Choroid plexus epithelial cell (primary cell): ENCODE data around the gene OSBPL2.
A peak's percentile ranks its signal among the peaks of the same experiment; 100 is the strongest.

Experiments used
- DNase-seq: peaks from one replicate; pipeline ENCODE4 v3.0.0-alpha.2; 2010; ENCODE audit warnings: low read depth
- H3K4me3 ChIP-seq: 2 replicates; pipeline ENCODE4 v1.5.1; 2011; ENCODE audit warnings: low read depth, mild to moderate bottlenecking, control low read depth, low read length, moderate library complexity
- TF ChIP-seq, protein P1 (sequence below): conservative IDR thresholded peaks from 2 replicates; pipeline ENCODE4 v1.5.1; 2011; ENCODE audit warnings: low read depth, mild to moderate bottlenecking, control low read depth, inconsistent platforms, low read length, moderate library complexity

OSBPL2 gene

DNA sequence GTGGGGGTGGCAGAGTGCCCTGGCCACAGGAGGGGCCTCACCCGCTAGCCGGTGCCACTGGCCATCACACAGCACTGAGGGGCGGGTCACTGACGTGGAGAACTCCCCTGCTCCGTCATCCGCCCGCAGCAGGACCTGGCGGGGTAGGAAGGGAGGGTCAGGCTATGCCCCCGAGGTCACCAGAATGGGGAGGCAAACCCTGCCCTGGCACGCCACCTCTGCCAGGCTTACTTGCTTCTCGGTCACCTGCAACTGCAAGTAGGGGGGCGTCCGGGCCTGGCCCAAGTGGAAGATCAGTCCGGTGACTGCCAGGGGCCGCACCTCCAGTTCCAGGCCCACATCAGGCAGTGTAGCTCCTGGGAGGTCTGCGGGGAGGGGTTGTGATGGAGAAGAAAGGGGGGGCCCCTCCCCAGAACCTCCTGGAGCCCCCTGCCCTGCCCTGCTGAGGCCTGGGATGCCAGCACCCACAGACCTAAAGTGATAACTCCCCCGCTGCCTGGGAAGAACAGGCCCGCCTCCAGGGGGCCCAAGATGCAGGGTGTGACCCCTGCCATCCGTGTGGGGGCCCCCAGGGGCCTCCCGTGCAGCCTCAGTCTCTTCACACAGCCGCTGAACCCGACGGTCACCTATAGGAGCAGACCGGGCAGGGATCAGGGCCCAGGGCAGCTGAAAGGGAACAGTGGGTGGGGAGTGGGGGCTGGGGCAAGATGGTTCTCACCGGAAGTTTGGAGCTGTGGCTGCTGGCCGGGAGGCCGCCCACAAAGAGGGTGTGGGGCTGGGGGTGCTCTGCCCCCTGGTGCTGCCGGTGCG is 71.8 kb downstream of the OSBPL2 start:
- H3K4me3 ChIP-seq, result no peak overlapping the region
- TF ChIP-seq, protein P1, sequence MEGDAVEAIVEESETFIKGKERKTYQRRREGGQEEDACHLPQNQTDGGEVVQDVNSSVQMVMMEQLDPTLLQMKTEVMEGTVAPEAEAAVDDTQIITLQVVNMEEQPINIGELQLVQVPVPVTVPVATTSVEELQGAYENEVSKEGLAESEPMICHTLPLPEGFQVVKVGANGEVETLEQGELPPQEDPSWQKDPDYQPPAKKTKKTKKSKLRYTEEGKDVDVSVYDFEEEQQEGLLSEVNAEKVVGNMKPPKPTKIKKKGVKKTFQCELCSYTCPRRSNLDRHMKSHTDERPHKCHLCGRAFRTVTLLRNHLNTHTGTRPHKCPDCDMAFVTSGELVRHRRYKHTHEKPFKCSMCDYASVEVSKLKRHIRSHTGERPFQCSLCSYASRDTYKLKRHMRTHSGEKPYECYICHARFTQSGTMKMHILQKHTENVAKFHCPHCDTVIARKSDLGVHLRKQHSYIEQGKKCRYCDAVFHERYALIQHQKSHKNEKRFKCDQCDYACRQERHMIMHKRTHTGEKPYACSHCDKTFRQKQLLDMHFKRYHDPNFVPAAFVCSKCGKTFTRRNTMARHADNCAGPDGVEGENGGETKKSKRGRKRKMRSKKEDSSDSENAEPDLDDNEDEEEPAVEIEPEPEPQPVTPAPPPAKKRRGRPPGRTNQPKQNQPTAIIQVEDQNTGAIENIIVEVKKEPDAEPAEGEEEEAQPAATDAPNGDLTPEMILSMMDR, result peak; percentile 5
- no peak for DNase-seq

DNA sequence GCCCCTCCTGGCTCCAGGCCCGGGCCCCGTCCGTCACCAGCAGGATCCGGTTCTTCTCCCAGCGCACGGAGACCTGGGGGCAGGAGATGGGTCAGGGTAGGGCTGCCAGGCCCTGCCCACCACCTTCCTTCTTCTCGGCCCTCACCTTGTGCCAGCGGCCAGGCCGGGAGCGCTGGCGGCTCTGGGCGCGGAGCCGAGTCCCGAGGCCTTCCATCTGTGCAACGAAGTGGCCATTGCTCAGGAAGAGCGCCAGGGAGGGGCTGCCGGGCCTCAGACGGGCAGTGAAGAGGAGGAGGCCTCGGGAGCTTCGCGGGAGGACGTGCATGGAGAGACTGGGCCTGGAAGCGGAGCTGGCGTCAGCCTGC is 72.4 kb downstream of the OSBPL2 start:
- TF ChIP-seq, protein P1, result no peak
- DNase-seq, result no peak
- no peak overlapping the region for H3K4me3 ChIP-seq

DNA sequence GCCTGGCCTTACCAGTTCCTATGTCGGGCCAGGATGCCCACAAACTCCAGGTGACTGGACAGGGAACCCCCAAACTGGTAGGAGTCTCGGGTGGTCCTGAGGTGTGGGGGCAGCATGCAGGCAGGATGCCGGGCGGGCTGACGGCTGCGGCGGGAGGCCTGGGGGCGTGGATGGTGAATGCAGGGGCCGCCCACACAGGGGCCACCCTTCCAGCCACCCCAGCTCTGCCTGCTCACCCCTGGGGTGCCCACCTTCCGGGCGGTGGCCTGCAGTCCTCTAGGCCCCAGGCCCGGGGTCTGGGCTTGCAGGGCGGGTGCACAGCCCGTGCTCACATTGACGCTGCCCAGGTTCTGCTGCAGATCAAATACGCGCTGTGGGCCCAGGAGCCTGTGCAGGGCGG is 72.8 kb downstream of the OSBPL2 start:
- no peak overlapping the region for H3K4me3 ChIP-seq
- TF ChIP-seq, protein P1, result no peak
- no peak for DNase-seq

DNA sequence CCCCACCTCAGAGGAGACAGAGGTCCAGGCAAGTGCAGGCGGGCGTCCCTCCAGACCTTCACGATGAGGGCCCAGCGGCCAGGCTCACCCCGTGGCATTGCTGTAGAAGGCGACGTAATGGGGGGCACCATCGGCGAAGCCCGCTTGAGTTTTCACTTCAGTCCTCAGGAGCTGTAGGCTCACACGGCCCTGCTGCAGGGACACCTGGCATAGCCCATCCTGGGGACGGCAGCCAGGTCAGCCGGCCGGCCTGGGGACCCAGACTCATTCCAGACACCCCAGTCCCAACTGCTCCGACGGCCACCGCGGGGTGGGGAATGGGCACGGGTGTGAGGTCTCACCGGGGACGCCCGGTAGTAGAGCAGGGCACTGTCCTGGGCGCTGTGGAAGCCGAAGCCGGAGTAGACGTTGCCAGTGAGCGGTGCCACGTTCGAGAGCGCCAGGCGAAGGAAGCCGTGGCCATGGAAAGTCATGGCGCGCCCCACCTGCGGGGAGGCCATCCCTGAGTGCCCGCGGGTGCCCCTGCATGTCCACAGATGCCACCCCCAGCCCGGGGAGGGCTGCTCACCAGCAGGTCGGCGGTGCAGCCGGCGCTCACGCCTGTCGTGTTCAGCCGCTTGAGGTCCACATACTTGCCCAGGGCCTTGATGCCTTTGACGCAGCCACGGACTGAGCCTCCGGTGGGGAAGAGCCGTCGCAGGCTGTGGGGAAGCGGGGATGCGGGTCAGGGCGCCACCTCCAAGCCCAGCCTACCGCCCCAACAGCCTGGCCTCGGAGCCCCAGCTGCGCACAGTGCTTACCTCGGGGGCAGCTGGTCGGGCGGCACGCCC is 73.7 kb downstream of the OSBPL2 start:
- H3K4me3 ChIP-seq, result no peak overlapping the region
- no peak for DNase-seq
- TF ChIP-seq, protein P1, result no peak

DNA sequence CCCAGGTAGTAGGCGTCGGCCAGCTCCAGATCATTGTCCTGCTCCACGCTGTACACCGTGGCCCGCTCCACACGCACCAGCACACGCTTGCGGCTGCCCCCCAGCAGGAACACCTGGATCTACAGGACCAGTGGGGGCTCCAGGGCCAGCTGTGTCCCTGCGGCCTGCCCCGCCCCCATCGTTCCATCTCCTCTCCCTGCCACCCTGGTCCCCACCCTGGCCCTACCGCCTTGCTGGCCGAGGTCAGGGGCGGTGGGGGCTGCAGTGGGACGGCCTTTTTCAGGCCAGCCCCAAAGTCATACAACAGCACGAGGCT is 74.3 kb downstream of the OSBPL2 start:
- DNase-seq, result no peak
- TF ChIP-seq, protein P1, result no peak
- no peak overlapping the region for H3K4me3 ChIP-seq

DNA sequence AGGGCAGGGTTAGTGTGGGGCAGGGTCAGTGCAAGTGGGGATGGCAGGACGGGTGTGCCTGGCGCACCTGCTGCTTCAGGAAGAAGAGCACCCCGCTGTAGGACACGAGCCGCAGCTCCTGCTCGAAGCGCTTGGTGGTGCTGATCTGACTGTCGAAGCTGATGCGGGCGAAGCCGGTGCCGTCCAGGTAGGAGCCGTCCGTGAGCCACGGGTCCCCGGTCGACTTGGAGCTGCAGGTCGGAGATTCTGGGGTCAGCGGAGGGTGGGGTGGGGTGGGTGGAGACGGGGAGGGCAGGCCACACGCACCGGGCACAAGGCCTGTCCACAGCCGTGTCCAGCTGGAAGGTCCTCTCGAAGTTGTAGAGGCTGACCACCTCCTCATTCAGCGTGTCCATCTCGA is 74.7 kb downstream of the OSBPL2 start:
- TF ChIP-seq, protein P1, result no peak
- DNase-seq, result no peak

More for the DNA sequence above, 74.7 kb downstream of the OSBPL2 start:
- no peak overlapping the region for H3K4me3 ChIP-seq
